Liver (tissue), 3 donors: ENCODE data around the gene GCGR.

Source experiments
- FOXA1 ChIP-seq: IDR thresholded peaks from 2 replicates; pipeline ENCODE4 v1.6.1; 2016; ENCODE audit warnings: antibody characterized with exemption
- SP1 ChIP-seq: IDR thresholded peaks from 2 replicates; pipeline ENCODE4 v1.6.1; 2018; ENCODE audit warnings: antibody characterized with exemption, mild to moderate bottlenecking
- TF ChIP-seq, protein P1 (sequence below): fragments of 150-350 bp; IDR thresholded peaks from 2 replicates; pipeline ENCODE4 v1.5.1; 2017; ENCODE audit warnings: improper control_type of control experiment, low read depth, low read length; ENCODE audit not compliant: missing input control
- TF ChIP-seq, protein P2 (sequence below): IDR thresholded peaks from 2 replicates; pipeline ENCODE4 v1.6.1; 2016; ENCODE audit warnings: antibody characterized with exemption
- donor health status: healthy.
- donor health status: healthy.

DNA sequence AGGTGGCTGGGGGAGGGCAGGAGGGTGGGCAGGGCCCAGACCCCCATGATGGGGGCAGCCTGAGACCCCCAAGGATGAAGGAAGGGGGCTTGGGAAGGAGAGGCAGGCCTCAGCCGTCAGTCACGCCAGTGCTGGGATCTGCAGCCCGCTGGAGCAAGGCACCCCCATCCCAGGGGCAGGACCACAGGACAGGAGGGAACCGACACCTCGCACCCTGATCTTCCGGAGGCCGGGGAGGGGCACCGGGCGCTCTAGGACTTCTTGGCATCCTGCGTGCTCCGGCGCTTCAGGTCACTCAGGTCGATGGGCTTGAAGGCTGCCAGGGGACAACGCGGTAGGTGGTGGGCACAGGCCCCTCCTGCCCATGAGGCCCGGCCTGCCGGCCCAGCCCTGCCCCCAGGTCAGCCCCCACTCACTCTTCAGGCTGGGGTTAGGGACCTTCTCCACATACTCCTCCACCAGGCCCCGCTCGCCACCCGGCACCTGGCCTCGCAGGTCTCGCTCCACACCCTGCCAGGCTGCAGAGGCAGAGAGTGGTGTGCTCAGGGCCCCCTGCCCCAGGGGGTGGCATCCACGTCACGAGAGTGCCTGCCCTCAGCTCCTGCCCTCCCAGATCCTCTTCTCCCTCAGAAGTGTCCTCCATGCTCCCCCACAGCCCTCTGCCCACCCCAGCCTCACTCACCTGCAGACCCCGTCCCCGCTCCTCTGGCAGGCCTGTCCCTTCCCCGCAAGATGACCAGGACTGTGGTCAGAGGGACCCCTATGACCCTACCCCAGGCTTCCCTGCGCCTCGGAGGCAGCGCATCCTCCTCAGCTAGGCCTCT lies 19.3 kb downstream of the GCGR start:
- TF ChIP-seq, protein P1, sequence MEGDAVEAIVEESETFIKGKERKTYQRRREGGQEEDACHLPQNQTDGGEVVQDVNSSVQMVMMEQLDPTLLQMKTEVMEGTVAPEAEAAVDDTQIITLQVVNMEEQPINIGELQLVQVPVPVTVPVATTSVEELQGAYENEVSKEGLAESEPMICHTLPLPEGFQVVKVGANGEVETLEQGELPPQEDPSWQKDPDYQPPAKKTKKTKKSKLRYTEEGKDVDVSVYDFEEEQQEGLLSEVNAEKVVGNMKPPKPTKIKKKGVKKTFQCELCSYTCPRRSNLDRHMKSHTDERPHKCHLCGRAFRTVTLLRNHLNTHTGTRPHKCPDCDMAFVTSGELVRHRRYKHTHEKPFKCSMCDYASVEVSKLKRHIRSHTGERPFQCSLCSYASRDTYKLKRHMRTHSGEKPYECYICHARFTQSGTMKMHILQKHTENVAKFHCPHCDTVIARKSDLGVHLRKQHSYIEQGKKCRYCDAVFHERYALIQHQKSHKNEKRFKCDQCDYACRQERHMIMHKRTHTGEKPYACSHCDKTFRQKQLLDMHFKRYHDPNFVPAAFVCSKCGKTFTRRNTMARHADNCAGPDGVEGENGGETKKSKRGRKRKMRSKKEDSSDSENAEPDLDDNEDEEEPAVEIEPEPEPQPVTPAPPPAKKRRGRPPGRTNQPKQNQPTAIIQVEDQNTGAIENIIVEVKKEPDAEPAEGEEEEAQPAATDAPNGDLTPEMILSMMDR, result no peak
- TF ChIP-seq FOXA1 (no peak), SP1 (no peak)
- TF ChIP-seq, protein P2, sequence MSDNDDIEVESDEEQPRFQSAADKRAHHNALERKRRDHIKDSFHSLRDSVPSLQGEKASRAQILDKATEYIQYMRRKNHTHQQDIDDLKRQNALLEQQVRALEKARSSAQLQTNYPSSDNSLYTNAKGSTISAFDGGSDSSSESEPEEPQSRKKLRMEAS, result no peak
